Kidney (tissue), 14 donors: ENCODE measurements around the gene TTC31. TPM values are rescaled to one million over a fixed set of nuclear protein-coding genes. Genes with fewer than 3 reads are reported as not detected.

Experiments
- DNase-seq, 5 donors: peaks; one replicate each; pipeline ENCODE4 v3.0.0-alpha.2; 2013 to 2020
- FAIRE-seq: peaks from 2 replicates; lab custom pipeline; 2012; peaks lifted over from hg19 to GRCh38; lab: Jason Lieb, UNC
- H3K27ac ChIP-seq, 2 donors: one replicate each; pipeline ENCODE4 v1.7.0; 2013; ENCODE audit warnings: low read depth in 2 of 2, low read length in 2 of 2, inconsistent platforms in 1 of 2
- H3K27me3 ChIP-seq: one replicate; pipeline ENCODE4 v1.7.1; 2013; ENCODE audit warnings: low read length, inconsistent platforms; ENCODE audit not compliant: control insufficient read depth, insufficient read depth
- H3K36me3 ChIP-seq, 3 donors: one replicate each; pipeline versions ENCODE4 v1.7.0 to v1.7.1; 2013; ENCODE audit warnings: low read length in 3 of 3, control low read depth in 1 of 3, inconsistent platforms in 1 of 3; ENCODE audit not compliant: insufficient read depth in 3 of 3, control insufficient read depth in 2 of 3
- H3K4me1 ChIP-seq, 3 donors: one replicate each; pipeline versions ENCODE4 v1.7.0 to v1.7.1; 2013; ENCODE audit warnings: low read length in 3 of 3, inconsistent platforms in 1 of 3, low read depth in 1 of 3; ENCODE audit not compliant: control insufficient read depth in 2 of 3, insufficient read depth in 2 of 3
- H3K4me3 ChIP-seq, 3 donors: one replicate each; pipeline versions ENCODE4 v1.7.0 to v1.8.1; 2013; ENCODE audit warnings: low read length in 3 of 3, control low read depth in 1 of 3, inconsistent platforms in 1 of 3
- H3K9ac ChIP-seq, 3 donors: one replicate each; pipeline versions ENCODE4 v1.7.0 to v1.7.1; 2013; ENCODE audit warnings: low read length in 3 of 3, control low read depth in 1 of 3, inconsistent platforms in 1 of 3
- H3K9me3 ChIP-seq, 3 donors: one replicate each; pipeline versions ENCODE4 v1.7.0 to v1.7.1; 2013; ENCODE audit warnings: low read length in 3 of 3, control low read depth in 1 of 3, inconsistent platforms in 1 of 3; ENCODE audit not compliant: control insufficient read depth in 2 of 3, insufficient read depth in 1 of 3
- CTCF ChIP-seq: IDR thresholded peaks from 3 replicates; pipeline ENCODE4 v1.5.1; 2012; ENCODE audit warnings: mild to moderate bottlenecking, moderate library complexity, borderline replicate concordance; ENCODE audit not compliant: insufficient read depth; ENCODE audit errors: extremely low read depth
- intact Hi-C: fragments of 100-400 bp; cut with DNase I; formaldehyde crosslinking; loops from one replicate; pipeline ENCODE4 v1.11.1; 2022
- polyA plus RNA-seq: library from polyadenylated mRNA; stranded (reverse); fragments of 350-450 nt; fragmentation: Illumina TruSeq; extraction: RNeasy Lipid Tissue Mini Kit (QIAGEN cat#74804); gene quantifications from one replicate; pipeline ENCODE4 v1.2.3, GENCODE V29; 2014; ENCODE audit warnings: low read depth, low replicate concordance; ENCODE audit not compliant: insufficient read depth
- total RNA-seq: library from RNA; stranded (reverse); fragmentation: NEBNext Ultra II Directional; extraction: Animal tissue kit (Norgen Biotek cat#: 25700); gene quantifications from one replicate; pipeline ENCODE4 v1.2.1, GENCODE V29; 2021
- donor health status: control.
- donor health status: control.
- donor health status: control.
- donor health status: control.
- donor health status: control.
- donor health status: DM: yes; HTN: yes; CAD: no.
- donor health status: Normal renal cell carcinoma (clear cell type).

TTC31 gene
- total and polyA plus RNA-seq, 2 donors from 2014 or later, result 11.5 to 29.1 TPM

GRCh38 chr2:74461187-74462053, 21.5 kb upstream of the TTC31 start:
- intact Hi-C loops, result no loop called here
- FAIRE-seq (no peak), DNase-seq (peak in 1 of 5 donors; percentile 52)
- Histone ChIP-seq H3K9me3 (no peaks in the 10 kb centered on the region), H3K4me3 (no peak overlapping the region), H3K27ac (no peak overlapping the region), H3K4me1 (peaks cover 0 to 21% (median 13%) of the 10 kb centered on the region in 3 donors), H3K9ac (no peak overlapping the region), H3K27me3 (no peaks in the 10 kb centered on the region), H3K36me3 (peaks cover 0 to 3% (median 0%) of the 10 kb centered on the region in 3 donors)
- TF ChIP-seq CTCF, result peak; percentile 11

- Histone ChIP-seq H3K27me3 (no peaks in the 10 kb centered on the region), H3K4me3 (no peak overlapping the region), H3K36me3 (peaks cover 0 to 3% (median 0%) of the 10 kb centered on the region in 3 donors), H3K4me1 (peaks cover 0 to 14% (median 7%) of the 10 kb centered on the region in 3 donors), H3K27ac (no peak overlapping the region), H3K9me3 (no peaks in the 10 kb centered on the region), H3K9ac (no peak overlapping the region)
- intact Hi-C loops, result no loop called here
- FAIRE-seq (no peak), DNase-seq (no peak)
- TF ChIP-seq CTCF, result no peak
Measured at GRCh38 chr2:74462054-74462785, 20.7 kb upstream of the TTC31 start.

- DNase-seq (no peak), FAIRE-seq (no peak)
- H3K9me3 ChIP-seq, result no peaks in the 10 kb centered on the region
- H3K4me1 ChIP-seq, result peaks cover 0 to 14% (median 7%) of the 10 kb centered on the region in 3 donors
- intact Hi-C loops, result no loop called here
- no peaks in the 10 kb centered on the region for H3K27me3 ChIP-seq
- no peak overlapping the region for H3K4me3 ChIP-seq
- H3K27ac ChIP-seq, result no peak overlapping the region
- H3K36me3 ChIP-seq, result peaks cover 0 to 3% (median 0%) of the 10 kb centered on the region in 3 donors
- no peak for TF ChIP-seq CTCF
- H3K9ac ChIP-seq, result no peak overlapping the region
Measured at GRCh38 chr2:74462786-74463105, 20.1 kb upstream of the TTC31 start.
